NK-92 treated with Interleukin-12 subunit alpha and Interleukin-12 subunit beta, amount 100 ng/mL, for 24 hours (cell line): ENCODE measurements around the gene MYO9B.

Source experiments
- DNase-seq: peaks from one replicate; lab custom pipeline; 2025; lab: John Stamatoyannopoulos, UW

The MYO9B gene

DNA sequence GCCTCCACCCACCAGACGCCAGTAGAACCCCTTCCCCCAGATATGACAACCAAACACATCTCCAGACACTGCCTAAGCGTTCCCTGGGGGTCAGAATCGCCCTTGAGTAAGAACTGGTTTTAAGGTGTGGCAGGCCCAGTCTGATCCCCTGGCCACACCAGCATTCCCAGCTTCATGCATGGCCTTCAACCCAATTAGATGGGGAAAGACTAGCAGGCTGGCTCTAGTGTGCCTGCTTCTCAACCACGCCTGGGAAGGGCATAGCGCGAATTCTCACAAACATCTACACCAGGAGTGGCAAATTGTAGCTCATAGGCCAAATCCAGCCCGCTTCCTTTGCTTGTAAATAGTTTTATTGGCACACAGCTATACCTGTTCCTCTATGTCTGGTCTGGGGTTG lies 13.9 kb upstream of the MYO9B start:
- no peak for DNase-seq

GRCh38 chr19:17063428-17063827 lies 12.1 kb upstream of the MYO9B start:
- DNase-seq = no peak

DNA sequence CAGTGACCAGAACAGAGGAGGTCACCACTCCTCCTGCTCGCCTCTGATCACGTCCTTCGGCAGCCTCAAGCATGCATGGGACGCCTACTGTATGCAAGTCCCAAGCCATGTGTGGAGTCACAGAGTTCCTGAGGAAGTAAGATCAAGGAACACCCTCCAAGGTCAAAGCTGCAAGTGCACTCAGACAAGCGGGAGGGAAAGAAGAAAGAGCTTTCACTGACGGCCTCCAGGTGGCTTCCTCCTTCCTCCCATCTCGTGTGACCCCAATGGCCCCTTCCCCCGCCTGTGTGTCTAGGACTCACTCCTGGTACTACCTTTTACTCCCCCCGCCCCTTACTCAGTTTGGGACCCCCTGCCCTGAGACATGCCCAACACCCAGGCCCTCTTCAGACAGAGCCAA lies 6.4 kb upstream of the MYO9B start:
- DNase-seq = no peak

GRCh38 chr19:17070421-17070820 lies 5.2 kb upstream of the MYO9B start:
- DNase-seq = no peak

DNA sequence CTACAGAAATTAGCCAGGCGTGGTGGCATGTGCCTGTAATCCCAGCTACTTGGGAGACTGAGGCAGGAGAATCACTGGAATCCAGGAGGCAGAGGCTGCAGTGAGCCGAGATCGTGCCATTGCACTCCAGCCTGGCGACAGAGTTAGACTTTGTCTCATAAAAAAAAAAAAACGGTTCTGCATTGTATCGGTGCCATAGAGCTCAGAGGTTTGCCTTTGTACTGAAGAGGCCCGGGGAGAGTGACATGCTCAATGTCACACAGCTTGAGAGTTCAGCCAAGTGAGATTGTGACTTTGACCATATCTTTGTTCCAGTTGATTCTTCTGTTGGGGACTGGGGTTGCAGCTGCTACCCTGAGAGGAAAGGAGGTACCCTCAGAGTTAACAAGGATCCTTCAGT lies 4.7 kb upstream of the MYO9B start:
- no peak for DNase-seq

GRCh38 chr19:17073869-17074633 lies 1.5 kb upstream of the MYO9B start:
- no peak for DNase-seq

- DNase-seq = no peak
Measured at GRCh38 chr19:17074634-17075034, 943 bp upstream of the MYO9B start.

DNA sequence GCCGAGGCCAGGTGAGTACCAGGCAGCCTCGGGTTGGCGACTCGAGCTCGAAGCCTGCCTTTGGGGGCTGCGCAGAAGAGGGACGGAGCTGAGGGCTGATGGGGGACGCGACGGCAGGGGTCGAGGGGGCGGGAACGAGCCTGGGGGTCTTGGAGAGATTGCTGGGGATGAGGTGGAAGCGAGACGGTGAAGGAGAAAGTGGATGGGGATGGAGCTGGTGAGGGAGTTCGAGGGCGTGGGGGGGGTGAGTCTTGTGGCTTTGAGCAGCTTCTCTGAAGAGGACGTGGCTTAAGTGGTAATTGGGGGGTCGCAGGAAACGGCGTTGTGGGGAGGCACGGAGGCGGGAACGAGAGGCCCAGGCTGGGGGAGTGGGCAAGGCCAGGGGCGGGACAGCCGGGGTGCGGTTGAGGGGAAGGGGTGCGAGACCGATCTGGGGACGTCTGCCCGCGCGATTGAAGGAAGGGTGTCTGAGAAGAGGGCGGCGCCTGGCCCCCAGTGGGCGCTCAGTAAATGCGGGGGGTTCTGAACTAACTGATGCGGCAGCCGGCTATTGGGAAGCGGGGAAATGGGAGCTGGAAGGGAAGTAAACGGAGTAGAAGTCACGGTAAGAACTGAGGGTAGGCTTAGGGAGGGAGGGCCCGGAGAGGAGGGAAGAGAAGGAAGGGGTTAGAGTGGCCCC lies 426 bp downstream of the MYO9B start:
- peak; percentile 71 for DNase-seq

DNA sequence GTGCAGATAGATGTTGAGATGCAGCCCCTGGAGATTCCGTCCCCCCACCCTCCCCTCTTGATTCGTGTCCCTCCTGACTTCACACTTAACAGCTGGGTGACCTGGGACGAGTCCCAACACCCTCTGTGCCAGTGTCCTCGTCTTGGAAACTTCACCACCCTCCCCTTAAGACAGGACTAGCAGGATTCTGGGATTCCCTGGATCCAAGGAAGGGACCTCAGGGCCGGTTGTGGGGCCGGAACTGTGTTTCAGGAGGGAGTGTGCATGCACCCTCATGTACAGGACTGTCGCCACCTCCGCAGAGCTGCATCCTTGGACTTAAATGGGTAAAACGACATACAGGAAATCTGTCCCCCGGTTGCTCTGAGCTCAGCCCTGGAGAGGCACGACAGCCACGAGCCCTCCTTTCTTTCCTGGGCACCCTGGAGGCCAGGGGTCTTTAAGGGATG lies 990 bp downstream of the MYO9B start:
- no peak for DNase-seq

DNA sequence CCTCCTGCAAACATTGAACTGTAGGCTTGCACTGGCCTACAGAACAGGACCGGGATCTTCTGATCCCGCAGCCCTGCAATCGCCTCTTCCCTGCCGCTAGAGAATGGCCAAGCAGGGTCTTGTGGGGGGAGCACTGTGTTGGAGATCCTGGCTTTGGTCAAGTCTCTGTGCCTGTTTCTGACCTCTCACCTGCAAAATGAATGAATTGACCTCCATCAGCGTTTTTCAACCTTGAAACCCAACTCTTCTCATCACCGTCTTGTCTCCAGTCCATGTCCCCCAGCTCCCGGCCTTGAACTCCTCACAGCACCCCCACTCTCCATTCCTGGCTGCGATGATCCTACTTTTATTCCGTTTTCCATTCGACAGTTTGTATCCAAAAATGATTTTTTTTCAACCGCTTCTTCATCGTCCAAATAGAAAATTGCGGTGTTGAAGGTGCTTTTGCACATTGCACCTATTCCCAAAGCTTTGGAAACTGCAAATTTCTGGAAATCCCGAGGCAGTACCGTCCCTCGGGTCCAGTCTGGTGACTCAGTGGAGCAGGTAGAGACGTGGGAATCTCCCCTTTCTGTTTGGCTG lies 2.0 kb downstream of the MYO9B start:
- DNase-seq = no peak

GRCh38 chr19:17078036-17078919 lies 2.7 kb downstream of the MYO9B start:
- no peak for DNase-seq

DNA sequence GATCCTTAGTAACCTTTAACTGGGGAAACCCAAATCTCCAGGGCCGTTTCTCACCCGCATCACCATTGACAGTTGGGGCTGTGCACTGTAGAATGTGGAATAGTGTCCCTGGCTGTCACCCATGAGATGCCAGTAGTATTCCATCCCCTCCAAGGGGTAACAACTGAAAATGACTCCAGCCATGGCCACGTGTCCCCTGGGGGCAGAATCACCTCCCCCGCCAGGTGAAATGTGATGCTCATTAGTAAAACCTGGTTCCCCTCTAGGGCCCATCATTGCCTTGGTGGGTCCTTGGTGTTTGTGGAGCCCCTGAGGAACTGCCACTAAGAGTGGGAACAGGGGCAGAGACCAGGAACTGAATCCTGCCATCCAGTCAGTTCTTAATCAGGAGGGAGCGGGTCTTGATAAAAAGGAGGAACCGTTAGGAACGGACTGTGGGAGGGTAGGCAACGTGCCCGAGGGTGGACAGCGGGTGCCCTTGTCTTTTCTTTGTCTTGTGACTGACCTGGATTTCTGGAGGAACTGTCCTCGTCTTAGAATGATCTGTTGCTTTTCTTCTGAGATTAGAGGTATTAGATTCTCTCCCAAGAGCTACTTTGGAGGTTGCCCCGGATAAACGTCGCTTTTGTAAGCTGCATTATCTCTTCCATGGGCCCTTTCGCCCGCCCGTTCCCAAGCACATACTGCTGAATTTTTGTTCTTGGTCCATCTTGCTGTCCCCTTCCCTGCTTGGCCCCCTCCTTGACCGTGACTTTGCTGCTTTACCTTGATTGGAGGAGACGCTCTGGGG lies 3.5 kb downstream of the MYO9B start:
- DNase-seq = no peak

DNA sequence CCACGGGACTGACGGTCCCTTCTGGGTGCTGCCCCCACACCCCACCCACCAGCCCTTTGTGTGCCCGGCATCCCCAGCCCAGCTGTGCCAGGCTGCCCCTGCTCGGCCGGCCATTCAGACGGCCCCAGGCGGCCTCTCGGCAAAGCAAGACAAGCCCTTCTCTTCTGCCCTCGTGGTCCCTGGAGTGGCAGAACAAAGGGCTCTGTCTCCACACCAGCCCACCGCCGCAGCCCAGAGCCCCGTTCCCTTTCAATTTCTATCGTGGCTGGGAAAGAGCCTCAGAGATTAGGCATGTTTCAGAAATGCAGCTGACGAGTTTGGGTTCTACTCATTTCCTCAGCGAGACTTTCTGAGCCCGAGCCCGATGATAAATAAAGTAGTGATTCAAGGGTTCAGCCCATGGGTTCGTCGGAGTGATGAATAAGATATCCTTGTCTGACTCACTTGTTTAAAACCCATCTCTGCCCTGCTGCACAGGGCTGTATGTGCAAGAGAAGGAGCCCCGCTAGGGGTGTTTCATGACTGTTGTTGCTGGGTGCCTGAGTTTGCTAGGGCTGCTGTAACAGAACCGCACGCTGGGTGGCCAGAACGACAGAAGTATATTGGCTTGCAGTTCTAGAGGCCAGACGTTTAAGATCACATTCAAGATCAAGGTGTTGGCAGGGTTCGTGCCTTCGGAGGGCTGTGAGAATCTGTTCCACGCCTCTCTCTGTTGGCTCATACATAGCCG lies 4.3 kb downstream of the MYO9B start:
- DNase-seq = no peak

DNA sequence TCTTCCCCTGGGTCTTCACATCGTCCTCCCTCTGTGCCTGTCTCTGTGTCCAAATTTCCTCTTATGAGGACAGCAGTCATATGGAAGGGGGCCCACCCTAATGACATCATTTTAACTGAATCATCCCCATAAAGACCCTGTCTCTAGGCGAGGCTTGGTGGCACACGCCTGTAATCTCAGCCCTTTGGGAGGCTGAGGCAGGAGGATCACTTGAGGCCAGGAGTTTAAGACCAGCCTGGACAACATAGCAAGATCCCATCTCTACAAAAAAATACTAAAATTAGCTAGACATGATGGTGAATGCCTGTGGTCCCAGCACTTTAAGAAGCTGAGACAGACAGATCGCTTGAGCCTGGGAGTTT lies 4.8 kb downstream of the MYO9B start:
- no peak for DNase-seq

- no peak for DNase-seq
Measured at GRCh38 chr19:17081672-17082630, 6.4 kb downstream of the MYO9B start.

DNA sequence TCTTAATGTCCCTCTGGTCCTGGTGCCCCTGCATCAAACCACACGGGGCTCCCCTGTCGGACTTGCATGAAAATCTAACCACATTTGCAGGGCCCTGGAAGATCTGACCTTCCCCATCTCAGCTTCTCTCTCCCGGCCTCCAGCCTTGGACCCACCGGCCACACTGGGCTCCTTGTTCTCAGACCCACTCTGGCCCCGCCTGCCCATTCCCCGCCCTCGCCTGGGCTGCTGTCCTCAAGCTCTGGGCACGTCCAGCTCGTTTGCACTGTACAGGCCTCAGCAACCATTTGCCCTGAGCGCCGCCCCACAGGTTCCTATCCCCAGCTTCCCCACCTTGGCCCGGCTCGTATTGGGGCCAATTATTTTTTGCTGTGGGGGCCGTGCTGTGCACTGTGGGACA lies 10.5 kb downstream of the MYO9B start:
- no peak for DNase-seq

DNA sequence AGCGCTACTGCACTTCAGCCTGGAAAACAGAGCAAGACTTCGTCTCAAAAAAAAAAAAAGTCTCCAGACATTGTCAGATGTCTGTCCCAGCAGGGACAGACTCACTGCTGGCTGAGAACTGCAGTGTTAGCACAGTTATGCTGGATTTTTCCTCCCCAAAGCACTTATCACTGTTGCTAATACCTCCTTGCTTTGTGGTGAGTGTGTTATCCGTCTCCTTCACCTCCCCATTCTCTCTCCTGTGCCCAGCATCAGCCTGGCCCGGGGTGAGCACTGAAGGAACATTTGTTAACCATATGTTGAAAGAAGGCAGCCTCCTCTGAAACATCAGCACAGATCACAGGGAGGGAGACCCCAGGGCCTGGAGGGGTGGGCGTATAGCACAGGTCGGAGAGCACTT lies 11.3 kb downstream of the MYO9B start:
- no peak for DNase-seq

DNA sequence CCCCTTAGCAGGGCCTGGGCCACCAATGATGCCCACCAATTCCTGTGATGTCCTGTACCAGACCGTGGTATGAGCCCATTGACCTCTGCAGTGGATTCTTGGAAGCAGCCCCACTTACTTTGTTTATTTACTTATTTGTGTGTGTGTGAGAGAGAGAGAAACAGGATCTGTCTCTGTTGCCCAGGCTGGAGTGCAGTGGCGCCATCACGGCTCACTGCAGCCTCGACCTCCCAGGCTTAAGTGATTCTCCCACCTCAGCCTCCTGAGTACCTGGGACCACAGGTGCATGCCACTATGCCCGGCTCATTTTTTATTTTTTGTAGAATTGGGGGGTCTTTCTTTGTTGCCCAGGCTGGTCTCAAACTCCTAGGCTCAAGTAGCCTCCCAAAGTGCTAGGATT lies 13.0 kb downstream of the MYO9B start:
- no peak for DNase-seq

GRCh38 chr19:17090583-17090982 lies 15.0 kb downstream of the MYO9B start:
- DNase-seq = no peak
